Hepatocyte (in vitro differentiated cells): ENCODE results near the gene COMP.

Experiments
- EZH2 ChIP-seq: fragments of 200-600 bp; sonication (generic); IDR thresholded peaks from 2 replicates; pipeline ENCODE4 v1.6.1; 2016; ENCODE audit warnings: antibody characterized with exemption, mild to moderate bottlenecking, borderline replicate concordance
- EZH2phosphoT487 ChIP-seq: fragments of 200-600 bp; sonication (generic); IDR thresholded peaks from one replicate; pipeline ENCODE4 v1.6.1; 2018; ENCODE audit warnings: antibody characterized with exemption, mild to moderate bottlenecking, low read depth, moderate library complexity; ENCODE audit not compliant: unreplicated experiment, severe bottlenecking
- TF ChIP-seq, protein P1 (sequence below): fragments of 200-600 bp; sonication (generic); IDR thresholded peaks from 2 replicates; pipeline ENCODE4 v1.5.1; 2016; ENCODE audit warnings: antibody characterized with exemption, mild to moderate bottlenecking; ENCODE audit not compliant: poor library complexity

DNA sequence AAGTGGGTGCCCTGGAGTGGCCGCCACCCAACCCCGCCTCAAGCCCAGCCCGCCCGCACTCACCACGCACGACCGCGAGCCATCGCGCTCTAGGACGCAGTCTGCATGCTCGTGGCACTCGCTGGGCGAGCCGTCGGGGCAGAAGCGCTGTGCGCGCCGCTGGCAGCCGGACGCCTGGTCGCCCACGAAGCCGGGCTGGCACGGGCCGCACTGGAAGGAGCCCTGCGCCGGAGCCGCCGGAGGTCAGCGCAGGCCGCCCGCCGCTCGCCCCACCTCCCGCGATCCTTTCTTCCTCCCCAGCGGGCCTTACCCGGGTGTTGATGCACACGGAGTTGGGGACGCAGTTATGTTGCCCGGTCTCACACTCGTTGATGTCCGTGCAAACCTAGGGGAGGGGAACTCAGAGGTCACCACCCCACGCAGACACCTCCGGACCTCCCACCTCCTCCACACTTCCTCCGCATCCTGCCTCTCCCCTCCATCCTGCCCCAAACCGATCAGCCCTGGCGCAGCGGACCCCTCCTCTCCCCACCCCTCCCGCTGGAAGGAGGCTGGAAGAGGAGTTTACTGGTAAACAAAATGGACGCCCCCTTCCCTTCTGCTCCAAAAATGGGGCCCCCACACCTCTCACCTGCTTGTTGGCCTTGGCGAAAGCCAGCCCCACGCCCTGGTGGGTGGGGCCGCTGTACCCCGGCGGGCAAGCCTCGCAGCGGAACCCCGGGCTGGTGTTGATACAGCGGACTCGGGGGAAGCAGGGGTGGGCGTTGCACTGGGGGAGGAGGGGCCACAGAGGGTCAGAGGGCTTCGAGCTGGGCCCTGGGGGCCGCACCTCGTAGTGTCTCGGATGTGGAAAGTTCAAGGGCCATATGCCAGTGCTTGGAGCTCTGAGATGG lies 2.3 kb downstream of the COMP start:
- TF ChIP-seq, protein P1, sequence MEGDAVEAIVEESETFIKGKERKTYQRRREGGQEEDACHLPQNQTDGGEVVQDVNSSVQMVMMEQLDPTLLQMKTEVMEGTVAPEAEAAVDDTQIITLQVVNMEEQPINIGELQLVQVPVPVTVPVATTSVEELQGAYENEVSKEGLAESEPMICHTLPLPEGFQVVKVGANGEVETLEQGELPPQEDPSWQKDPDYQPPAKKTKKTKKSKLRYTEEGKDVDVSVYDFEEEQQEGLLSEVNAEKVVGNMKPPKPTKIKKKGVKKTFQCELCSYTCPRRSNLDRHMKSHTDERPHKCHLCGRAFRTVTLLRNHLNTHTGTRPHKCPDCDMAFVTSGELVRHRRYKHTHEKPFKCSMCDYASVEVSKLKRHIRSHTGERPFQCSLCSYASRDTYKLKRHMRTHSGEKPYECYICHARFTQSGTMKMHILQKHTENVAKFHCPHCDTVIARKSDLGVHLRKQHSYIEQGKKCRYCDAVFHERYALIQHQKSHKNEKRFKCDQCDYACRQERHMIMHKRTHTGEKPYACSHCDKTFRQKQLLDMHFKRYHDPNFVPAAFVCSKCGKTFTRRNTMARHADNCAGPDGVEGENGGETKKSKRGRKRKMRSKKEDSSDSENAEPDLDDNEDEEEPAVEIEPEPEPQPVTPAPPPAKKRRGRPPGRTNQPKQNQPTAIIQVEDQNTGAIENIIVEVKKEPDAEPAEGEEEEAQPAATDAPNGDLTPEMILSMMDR = no peak
- peak; percentile 71 for TF ChIP-seq EZH2
- no peak for TF ChIP-seq EZH2phosphoT487
